Astrocyte (in vitro differentiated cells and primary cell): ENCODE results near the gene ZXDB. TPM values are rescaled to one million over a fixed set of nuclear protein-coding genes. Genes with fewer than 3 reads are reported as not detected.

Experiments used
- DNase-seq: peaks from one replicate; pipeline ENCODE4 v3.0.0-alpha.2; 2010; ENCODE audit warnings: low read depth
- FAIRE-seq: peaks from 2 replicates; lab custom pipeline; 2011; peaks lifted over from hg19 to GRCh38; lab: Jason Lieb, UNC
- H2AFZ ChIP-seq: 2 replicates; pipeline ENCODE4 v1.6.0; 2012; ENCODE audit warnings: low read depth, low read length, inconsistent platforms
- H3K27ac ChIP-seq: 2 replicates; pipeline ENCODE4 v1.5.1; 2011; ENCODE audit warnings: low read depth, low read length, inconsistent platforms
- H3K27me3 ChIP-seq: 2 replicates; pipeline ENCODE4 v1.6.0; 2011; ENCODE audit warnings: low read length, inconsistent platforms; ENCODE audit not compliant: insufficient read depth
- H3K36me3 ChIP-seq: 2 replicates; pipeline ENCODE4 v1.5.1; 2011; ENCODE audit warnings: low read length, inconsistent platforms; ENCODE audit not compliant: insufficient read depth
- H3K4me1 ChIP-seq: 2 replicates; pipeline ENCODE4 v1.5.1; 2011; ENCODE audit warnings: low read length, inconsistent platforms; ENCODE audit not compliant: insufficient read depth
- H3K4me2 ChIP-seq: 2 replicates; pipeline ENCODE4 v1.6.0; 2012; ENCODE audit warnings: low read length, inconsistent platforms
- H3K4me3 ChIP-seq: 2 replicates; pipeline ENCODE4 v1.5.1; 2011; ENCODE audit warnings: low read depth, mild to moderate bottlenecking, low read length, inconsistent platforms; ENCODE audit not compliant: insufficient read depth
- H3K79me2 ChIP-seq: 2 replicates; pipeline ENCODE4 v1.6.0; 2012; ENCODE audit warnings: mild to moderate bottlenecking, low read length, inconsistent platforms; ENCODE audit not compliant: insufficient read depth
- H3K9ac ChIP-seq: 2 replicates; pipeline ENCODE4 v1.6.0; 2012; ENCODE audit warnings: mild to moderate bottlenecking, low read length, inconsistent platforms
- H3K9me3 ChIP-seq: 2 replicates; pipeline ENCODE4 v1.5.1; 2012; ENCODE audit warnings: low read depth, mild to moderate bottlenecking, low read length, inconsistent platforms; ENCODE audit not compliant: insufficient read depth
- H4K20me1 ChIP-seq: 2 replicates; pipeline ENCODE4 v1.6.0; 2012; ENCODE audit warnings: low read length, inconsistent platforms; ENCODE audit not compliant: insufficient read depth
- H3K27ac Mint-ChIP-seq: one replicate; pipeline ENCODE4 v1.8.0; 2021; ENCODE audit warnings: mild to moderate bottlenecking, mixed read lengths; ENCODE audit not compliant: unreplicated experiment
- H3K27me3 Mint-ChIP-seq: one replicate; pipeline ENCODE4 v1.8.0; 2021; ENCODE audit warnings: low read depth, mixed read lengths; ENCODE audit not compliant: unreplicated experiment
- H3K36me3 Mint-ChIP-seq: one replicate; pipeline ENCODE4 v1.8.0; 2021; ENCODE audit warnings: low read depth, mixed read lengths; ENCODE audit not compliant: unreplicated experiment
- H3K4me1 Mint-ChIP-seq: one replicate; pipeline ENCODE4 v1.8.0; 2021; ENCODE audit warnings: low read depth, mixed read lengths; ENCODE audit not compliant: unreplicated experiment
- H3K4me3 Mint-ChIP-seq: one replicate; pipeline ENCODE4 v1.8.0; 2021; ENCODE audit warnings: mild to moderate bottlenecking, moderate library complexity, mixed read lengths; ENCODE audit not compliant: unreplicated experiment
- H3K9me3 Mint-ChIP-seq: one replicate; pipeline ENCODE4 v1.8.0; 2021; ENCODE audit warnings: mild to moderate bottlenecking, mixed read lengths; ENCODE audit not compliant: unreplicated experiment
- EZH2 ChIP-seq: IDR thresholded peaks from 2 replicates; pipeline ENCODE4 v1.6.1; 2012; ENCODE audit warnings: mild to moderate bottlenecking, low read length, inconsistent platforms; ENCODE audit not compliant: insufficient read depth
- total RNA-seq: library from RNA; stranded (reverse); gene quantifications from 2 replicates; pipeline ENCODE4 v1.2.1, GENCODE V29; 2021
- TF ChIP-seq, protein P1 (sequence below): IDR thresholded peaks from 2 replicates; pipeline ENCODE4 v1.5.1; 2011; ENCODE audit warnings: low read depth, mild to moderate bottlenecking, inconsistent platforms, low read length, moderate library complexity; ENCODE audit not compliant: insufficient read depth

The ZXDB gene
- total RNA-seq, 1 donor from 2014 or later, result 5.1 TPM

DNA sequence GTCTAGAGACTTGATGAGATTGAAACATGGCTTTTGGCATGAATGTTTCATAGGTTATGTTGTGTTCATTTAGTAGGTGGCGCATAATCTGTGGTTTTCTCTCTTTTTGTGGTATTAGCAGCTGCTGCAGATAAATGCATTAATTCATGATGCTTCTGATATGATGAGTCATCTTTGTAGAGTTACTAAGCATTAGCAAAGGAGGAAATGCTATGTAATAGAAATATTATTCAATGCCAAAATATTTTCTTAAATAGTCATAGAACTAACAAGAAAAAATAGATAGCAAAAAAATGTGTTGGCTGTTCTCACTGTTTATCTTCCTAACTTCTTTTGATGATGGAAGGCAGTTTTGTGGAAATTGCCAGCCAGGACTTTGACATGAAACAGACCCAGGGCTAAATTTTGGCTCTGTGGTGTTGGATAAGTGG is 3.6 kb downstream of the ZXDB start:
- peak overlapping the region; percentile 74 for H3K4me3 Mint-ChIP-seq
- TF ChIP-seq EZH2, result no peak
- TF ChIP-seq, protein P1, sequence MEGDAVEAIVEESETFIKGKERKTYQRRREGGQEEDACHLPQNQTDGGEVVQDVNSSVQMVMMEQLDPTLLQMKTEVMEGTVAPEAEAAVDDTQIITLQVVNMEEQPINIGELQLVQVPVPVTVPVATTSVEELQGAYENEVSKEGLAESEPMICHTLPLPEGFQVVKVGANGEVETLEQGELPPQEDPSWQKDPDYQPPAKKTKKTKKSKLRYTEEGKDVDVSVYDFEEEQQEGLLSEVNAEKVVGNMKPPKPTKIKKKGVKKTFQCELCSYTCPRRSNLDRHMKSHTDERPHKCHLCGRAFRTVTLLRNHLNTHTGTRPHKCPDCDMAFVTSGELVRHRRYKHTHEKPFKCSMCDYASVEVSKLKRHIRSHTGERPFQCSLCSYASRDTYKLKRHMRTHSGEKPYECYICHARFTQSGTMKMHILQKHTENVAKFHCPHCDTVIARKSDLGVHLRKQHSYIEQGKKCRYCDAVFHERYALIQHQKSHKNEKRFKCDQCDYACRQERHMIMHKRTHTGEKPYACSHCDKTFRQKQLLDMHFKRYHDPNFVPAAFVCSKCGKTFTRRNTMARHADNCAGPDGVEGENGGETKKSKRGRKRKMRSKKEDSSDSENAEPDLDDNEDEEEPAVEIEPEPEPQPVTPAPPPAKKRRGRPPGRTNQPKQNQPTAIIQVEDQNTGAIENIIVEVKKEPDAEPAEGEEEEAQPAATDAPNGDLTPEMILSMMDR, result no peak
- Histone ChIP-seq H2AFZ (no peak overlapping the region), H3K36me3 (no peaks in the 10 kb centered on the region), H3K9me3 (no peaks in the 10 kb centered on the region), H3K4me3 (peak overlapping the region; percentile 41), H3K4me1 (peaks cover 20% of the 10 kb centered on the region), H3K27me3 (no peaks in the 10 kb centered on the region), H3K27ac (peak overlapping the region; percentile 47), H4K20me1 (peaks cover 13% of the 10 kb centered on the region), H3K4me2 (peak overlapping the region; percentile 80), H3K79me2 (peaks cover 33% of the 10 kb centered on the region), H3K9ac (peak overlapping the region; percentile 26)
- H3K27ac Mint-ChIP-seq, result no peak overlapping the region
- FAIRE-seq (peak; percentile 52), DNase-seq (peak; percentile 90)
- H3K9me3 Mint-ChIP-seq, result no peaks in the 10 kb centered on the region
- H3K36me3 Mint-ChIP-seq, result no peaks in the 10 kb centered on the region
- H3K4me1 Mint-ChIP-seq, result peaks cover 19% of the 10 kb centered on the region
- H3K27me3 Mint-ChIP-seq, result no peaks in the 10 kb centered on the region

GRCh38 chrX:57596109-57596508 is 4.3 kb downstream of the ZXDB start:
- H4K20me1 ChIP-seq, result peaks cover 13% of the 10 kb centered on the region
- H3K9me3 ChIP-seq, result no peaks in the 10 kb centered on the region
- H3K27ac ChIP-seq, result peak overlapping the region; percentile 47
- FAIRE-seq (no peak), DNase-seq (no peak)
- H3K4me2 ChIP-seq, result peak overlapping the region; percentile 80
- peak overlapping the region; percentile 26 for H3K9ac ChIP-seq
- no peaks in the 10 kb centered on the region for H3K36me3 ChIP-seq
- no peaks in the 10 kb centered on the region for H3K27me3 Mint-ChIP-seq
- peak overlapping the region; percentile 26 for H3K27ac Mint-ChIP-seq
- H3K4me1 ChIP-seq, result peaks cover 15% of the 10 kb centered on the region
- peak overlapping the region; percentile 57 for H3K4me3 Mint-ChIP-seq
- H3K9me3 Mint-ChIP-seq, result no peaks in the 10 kb centered on the region
- H3K4me1 Mint-ChIP-seq, result peaks cover 19% of the 10 kb centered on the region
- H3K27me3 ChIP-seq, result no peaks in the 10 kb centered on the region
- peak overlapping the region; percentile 41 for H3K4me3 ChIP-seq
- TF ChIP-seq EZH2, result no peak
- TF ChIP-seq, protein P1, result no peak
- H3K36me3 Mint-ChIP-seq, result no peaks in the 10 kb centered on the region
- peaks cover 33% of the 10 kb centered on the region for H3K79me2 ChIP-seq
- no peak overlapping the region for H2AFZ ChIP-seq

DNA sequence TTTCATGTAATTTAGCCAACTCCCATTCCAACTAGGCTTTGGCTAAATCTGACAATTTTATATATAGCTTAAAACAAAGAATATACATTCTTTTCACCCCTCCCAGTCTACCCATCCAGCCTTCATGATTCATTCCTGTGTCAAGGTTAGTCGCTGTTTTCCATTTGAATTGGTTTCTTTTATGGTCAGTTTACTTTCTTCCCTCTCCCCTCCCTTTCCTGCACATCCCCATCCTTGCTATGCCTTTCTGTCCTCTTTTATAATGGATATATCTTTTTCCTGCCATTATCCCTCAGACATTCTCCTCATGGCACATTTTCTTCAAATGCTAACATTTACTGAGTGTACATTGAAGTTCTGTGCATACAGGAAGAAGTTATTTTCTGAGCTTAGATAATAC is 4.7 kb downstream of the ZXDB start:
- H3K27me3 Mint-ChIP-seq, result no peaks in the 10 kb centered on the region
- H3K27ac Mint-ChIP-seq, result peak overlapping the region; percentile 86
- Histone ChIP-seq H3K27ac (no peak overlapping the region), H3K27me3 (no peaks in the 10 kb centered on the region), H3K9ac (peak overlapping the region; percentile 26), H3K4me2 (peak overlapping the region; percentile 80), H3K36me3 (no peaks in the 10 kb centered on the region), H3K4me1 (peaks cover 11% of the 10 kb centered on the region), H4K20me1 (peaks cover 13% of the 10 kb centered on the region), H3K4me3 (peak overlapping the region; percentile 41), H3K9me3 (no peaks in the 10 kb centered on the region), H2AFZ (no peak overlapping the region), H3K79me2 (peaks cover 33% of the 10 kb centered on the region)
- no peaks in the 10 kb centered on the region for H3K9me3 Mint-ChIP-seq
- DNase-seq (no peak), FAIRE-seq (no peak)
- no peak for TF ChIP-seq EZH2
- TF ChIP-seq, protein P1, result no peak
- H3K4me1 Mint-ChIP-seq, result peaks cover 19% of the 10 kb centered on the region
- no peaks in the 10 kb centered on the region for H3K36me3 Mint-ChIP-seq
- peak overlapping the region; percentile 76 for H3K4me3 Mint-ChIP-seq
